Measurements from ENCODE around the gene PLA2G4F.

The PLA2G4F gene

DNA sequence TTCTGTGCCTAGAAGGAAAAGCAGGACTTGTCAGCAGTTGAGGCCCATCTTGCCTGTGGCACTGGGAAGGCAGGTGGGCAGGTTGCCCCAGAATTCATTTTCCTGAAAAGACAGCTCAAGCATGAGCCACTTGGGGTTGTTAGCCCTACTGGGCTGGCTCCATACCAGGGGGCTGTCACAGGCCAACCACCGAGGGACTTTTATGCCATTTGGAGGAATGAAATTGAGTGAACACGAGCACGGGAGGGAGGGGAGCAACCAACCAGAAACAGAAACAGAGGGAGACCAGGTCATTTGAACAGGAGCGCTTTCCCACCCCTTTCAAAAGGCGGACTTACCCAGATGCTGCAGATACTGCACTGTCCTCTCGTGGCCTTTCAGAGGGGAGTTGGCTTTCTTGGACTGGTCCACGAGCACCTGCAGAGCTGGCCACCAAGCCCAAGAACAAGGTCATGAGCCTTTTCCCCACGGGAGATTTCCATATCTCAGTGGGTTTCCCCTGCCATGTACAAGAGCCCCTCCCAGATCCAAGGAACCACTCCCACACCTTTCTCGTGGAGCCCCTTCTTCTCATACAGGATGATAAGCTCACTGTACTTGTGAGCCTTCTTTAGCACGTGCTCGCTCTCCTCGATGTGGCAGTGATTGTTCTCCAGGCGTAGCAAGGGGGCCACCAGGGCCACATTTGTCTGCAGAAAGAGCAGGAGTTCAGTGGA, 9.9 kb upstream of the PLA2G4F start:
- DNase-seq (ENCODE audit: low read depth, low spot score), result no peak
- H3K36me3 ChIP-seq (ENCODE audit: insufficient read depth, insufficient read length, low read length), result peaks cover 82% of the 10 kb centered on the region
- H3K27me3 ChIP-seq (ENCODE audit: insufficient read depth, insufficient read length), result no peaks in the 10 kb centered on the region
- H3K9ac ChIP-seq (ENCODE audit: insufficient read length, low read depth), result no peak overlapping the region
- H3K4me1 ChIP-seq (ENCODE audit: insufficient read depth, insufficient read length), result no peaks in the 10 kb centered on the region
- no peaks in the 10 kb centered on the region for H3K9me3 ChIP-seq (ENCODE audit: insufficient read depth, low read length)
- TF ChIP-seq SUZ12 (IDR thresholded peaks at IDR 0.05; ENCODE audit: extremely low read depth, insufficient read depth, insufficient read length), result no peak
- no peak for TF ChIP-seq YY1 (IDR thresholded peaks at IDR 0.05; ENCODE audit: insufficient read depth, insufficient read length)
- no peak for TF ChIP-seq ZNF274 (IDR thresholded peaks at IDR 0.05; ENCODE audit: low read depth, low read length)
- H3K4me3 ChIP-seq (ENCODE audit: insufficient read length, low read depth), result no peak overlapping the region

- Histone ChIP-seq H3K9ac (ENCODE audit: insufficient read length, low read depth) (no peak overlapping the region), H3K4me3 (ENCODE audit: insufficient read length, low read depth) (no peak overlapping the region), H3K27me3 (ENCODE audit: insufficient read depth, insufficient read length) (no peaks in the 10 kb centered on the region), H3K9me3 (ENCODE audit: insufficient read depth, low read length) (no peaks in the 10 kb centered on the region), H3K4me1 (ENCODE audit: insufficient read depth, insufficient read length) (no peaks in the 10 kb centered on the region), H3K36me3 (ENCODE audit: insufficient read depth, insufficient read length, low read length) (peaks cover 89% of the 10 kb centered on the region)
- TF ChIP-seq SUZ12 (IDR thresholded peaks at IDR 0.05; ENCODE audit: extremely low read depth, insufficient read depth, insufficient read length) (no peak), ZNF274 (IDR thresholded peaks at IDR 0.05; ENCODE audit: low read depth, low read length) (no peak)
- no peak for DNase-seq (ENCODE audit: low read depth, low spot score)
These were observed 8.7 kb upstream of the PLA2G4F start for GRCh38 chr15:42165106-42165505.

- DNase-seq (ENCODE audit: low read depth, low spot score), result no peak
- Histone ChIP-seq H3K4me1 (ENCODE audit: insufficient read depth, insufficient read length) (no peaks in the 10 kb centered on the region), H3K36me3 (ENCODE audit: insufficient read depth, insufficient read length, low read length) (peaks cover 95% of the 10 kb centered on the region), H3K9me3 (ENCODE audit: insufficient read depth, low read length) (no peaks in the 10 kb centered on the region), H3K9ac (ENCODE audit: insufficient read length, low read depth) (no peak overlapping the region), H3K4me3 (ENCODE audit: insufficient read length, low read depth) (no peak overlapping the region), H3K27me3 (ENCODE audit: insufficient read depth, insufficient read length) (no peaks in the 10 kb centered on the region)
- TF ChIP-seq SUZ12 (IDR thresholded peaks at IDR 0.05; ENCODE audit: extremely low read depth, insufficient read depth, insufficient read length), result no peak
- TF ChIP-seq ZNF274 (IDR thresholded peaks at IDR 0.05; ENCODE audit: low read depth, low read length), result no peak
- TF ChIP-seq YY1 (IDR thresholded peaks at IDR 0.05; ENCODE audit: insufficient read depth, insufficient read length), result no peak
These were observed 7.6 kb upstream of the PLA2G4F start for GRCh38 chr15:42163947-42164550.

- TF ChIP-seq YY1 (IDR thresholded peaks at IDR 0.05; ENCODE audit: insufficient read depth, insufficient read length), result no peak
- no peak for TF ChIP-seq ZNF274 (IDR thresholded peaks at IDR 0.05; ENCODE audit: low read depth, low read length)
- no peak for TF ChIP-seq SUZ12 (IDR thresholded peaks at IDR 0.05; ENCODE audit: extremely low read depth, insufficient read depth, insufficient read length)
- Histone ChIP-seq H3K27me3 (ENCODE audit: insufficient read depth, insufficient read length) (no peaks in the 10 kb centered on the region), H3K4me1 (ENCODE audit: insufficient read depth, insufficient read length) (no peaks in the 10 kb centered on the region), H3K4me3 (ENCODE audit: insufficient read length, low read depth) (no peak overlapping the region), H3K36me3 (ENCODE audit: insufficient read depth, insufficient read length, low read length) (peaks cover 97% of the 10 kb centered on the region), H3K9ac (ENCODE audit: insufficient read length, low read depth) (no peak overlapping the region), H3K9me3 (ENCODE audit: insufficient read depth, low read length) (no peaks in the 10 kb centered on the region)
- no peak for DNase-seq (ENCODE audit: low read depth, low spot score)
These were observed 6.9 kb upstream of the PLA2G4F start for GRCh38 chr15:42163291-42163690.

- H3K4me3 ChIP-seq (ENCODE audit: insufficient read length, low read depth), result no peak overlapping the region
- peaks cover 6% of the 10 kb centered on the region for H3K4me1 ChIP-seq (ENCODE audit: insufficient read depth, insufficient read length)
- TF ChIP-seq SUZ12 (IDR thresholded peaks at IDR 0.05; ENCODE audit: extremely low read depth, insufficient read depth, insufficient read length), result no peak
- no peak for TF ChIP-seq YY1 (IDR thresholded peaks at IDR 0.05; ENCODE audit: insufficient read depth, insufficient read length)
- no peak for TF ChIP-seq ZNF274 (IDR thresholded peaks at IDR 0.05; ENCODE audit: low read depth, low read length)
- DNase-seq (ENCODE audit: low read depth, low spot score), result no peak
- no peak overlapping the region for H3K9ac ChIP-seq (ENCODE audit: insufficient read length, low read depth)
- no peaks in the 10 kb centered on the region for H3K9me3 ChIP-seq (ENCODE audit: insufficient read depth, low read length)
- H3K27me3 ChIP-seq (ENCODE audit: insufficient read depth, insufficient read length), result no peaks in the 10 kb centered on the region
- H3K36me3 ChIP-seq (ENCODE audit: insufficient read depth, insufficient read length, low read length), result peaks cover 67% of the 10 kb centered on the region
These were observed 3.7 kb upstream of the PLA2G4F start for GRCh38 chr15:42160136-42160535.

DNA sequence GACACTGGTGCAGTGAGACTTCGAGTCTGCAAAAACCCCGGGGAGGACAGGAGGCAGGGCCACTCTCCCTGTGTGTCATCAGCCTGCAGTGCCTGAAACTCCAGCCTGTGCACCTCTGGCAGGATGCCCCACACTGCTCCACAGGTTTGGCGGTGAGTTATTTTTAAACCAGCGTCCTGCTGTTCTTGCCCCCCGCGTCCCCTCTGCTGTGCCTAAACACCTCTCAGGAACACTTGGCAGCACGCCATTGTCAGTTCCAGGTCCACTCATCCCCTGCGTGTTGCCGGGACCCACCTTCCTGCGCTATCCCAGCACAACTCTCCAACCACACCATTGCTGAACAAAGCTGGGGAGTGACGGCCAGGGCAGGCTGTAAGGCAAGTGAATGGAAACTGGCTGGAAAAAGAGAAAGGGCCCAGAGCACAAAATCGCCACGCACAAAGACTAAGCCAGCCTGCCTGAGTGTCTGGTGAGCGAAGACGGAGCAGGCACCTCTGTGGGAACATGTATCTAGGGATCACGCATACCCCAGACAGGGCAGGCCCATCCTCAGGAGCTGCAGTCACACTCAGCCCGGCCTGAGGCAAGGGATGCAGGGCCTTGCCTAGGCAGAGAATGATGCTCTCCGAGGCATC, 3.1 kb upstream of the PLA2G4F start:
- no peak for DNase-seq (ENCODE audit: low read depth, low spot score)
- H3K9ac ChIP-seq (ENCODE audit: insufficient read length, low read depth), result no peak overlapping the region
- H3K9me3 ChIP-seq (ENCODE audit: insufficient read depth, low read length), result no peaks in the 10 kb centered on the region
- H3K4me1 ChIP-seq (ENCODE audit: insufficient read depth, insufficient read length), result peaks cover 8% of the 10 kb centered on the region
- H3K36me3 ChIP-seq (ENCODE audit: insufficient read depth, insufficient read length, low read length), result peaks cover 60% of the 10 kb centered on the region
- H3K27me3 ChIP-seq (ENCODE audit: insufficient read depth, insufficient read length), result no peaks in the 10 kb centered on the region
- H3K4me3 ChIP-seq (ENCODE audit: insufficient read length, low read depth), result no peak overlapping the region
- no peak for TF ChIP-seq SUZ12 (IDR thresholded peaks at IDR 0.05; ENCODE audit: extremely low read depth, insufficient read depth, insufficient read length)
- TF ChIP-seq ZNF274 (IDR thresholded peaks at IDR 0.05; ENCODE audit: low read depth, low read length), result no peak
- TF ChIP-seq YY1 (IDR thresholded peaks at IDR 0.05; ENCODE audit: insufficient read depth, insufficient read length), result no peak

- H3K9ac ChIP-seq (ENCODE audit: insufficient read length, low read depth), result no peak overlapping the region
- H3K9me3 ChIP-seq (ENCODE audit: insufficient read depth, low read length), result no peaks in the 10 kb centered on the region
- DNase-seq (ENCODE audit: low read depth, low spot score), result no peak
- H3K36me3 ChIP-seq (ENCODE audit: insufficient read depth, insufficient read length, low read length), result peaks cover 55% of the 10 kb centered on the region
- H3K27me3 ChIP-seq (ENCODE audit: insufficient read depth, insufficient read length), result no peaks in the 10 kb centered on the region
- no peak for TF ChIP-seq SUZ12 (IDR thresholded peaks at IDR 0.05; ENCODE audit: extremely low read depth, insufficient read depth, insufficient read length)
- TF ChIP-seq ZNF274 (IDR thresholded peaks at IDR 0.05; ENCODE audit: low read depth, low read length), result no peak
- peaks cover 8% of the 10 kb centered on the region for H3K4me1 ChIP-seq (ENCODE audit: insufficient read depth, insufficient read length)
- H3K4me3 ChIP-seq (ENCODE audit: insufficient read length, low read depth), result no peak overlapping the region
These were observed 2.5 kb upstream of the PLA2G4F start for GRCh38 chr15:42158941-42159340.
